Brain microvascular endothelial cell (primary cell): Measurements from ENCODE around the gene TARBP2.
"Not testable (repeated sequence)": the region's sequence is repeated elsewhere in the genome, so short reads cannot be mapped to it uniquely, and the experiment has no call there.

Experiments used
- DNase-seq: peaks from one replicate; pipeline ENCODE4 v3.0.0-alpha.2; 2020
- H3K27ac ChIP-seq: fragments of 250-450 bp; sonication (Bioruptor Pico); 2 replicates; pipeline ENCODE4 v1.5.1; 2020; ENCODE audit warnings: mild to moderate bottlenecking, moderate library complexity
- H3K27me3 ChIP-seq: fragments of 250-450 bp; sonication (Bioruptor Pico); replicated peaks from 2 replicates; pipeline ENCODE4 v1.5.1; 2020; ENCODE audit warnings: mild to moderate bottlenecking
- H3K36me3 ChIP-seq: fragments of 250-450 bp; sonication (Bioruptor Pico); replicated peaks from 2 replicates; pipeline ENCODE4 v1.5.1; 2020; ENCODE audit warnings: mild to moderate bottlenecking
- H3K4me3 ChIP-seq: 2 replicates; pipeline ENCODE4 v1.5.1; 2011; ENCODE audit warnings: low read depth, mild to moderate bottlenecking, control low read depth, low read length, moderate library complexity
- CTCF ChIP-seq: IDR thresholded peaks from 2 replicates; pipeline ENCODE4 v1.5.1; 2011; ENCODE audit warnings: low read depth, mild to moderate bottlenecking, moderate library complexity, low read length, control low read depth, inconsistent platforms; ENCODE audit errors: missing control alignments
- in situ Hi-C: cut with HindIII; loops from 2 replicates; pipeline ENCODE4 v1.10.0; 2017; ENCODE audit warnings: low sequenced_read_pairs, low pct_ligation_motif_present

The TARBP2 gene

GRCh38 chr12:53480491-53481442, 20.3 kb upstream of the TARBP2 start:
- Histone ChIP-seq H3K27ac (peak overlapping the region; percentile 11), H3K4me3 (no peak overlapping the region), H3K27me3 (no peaks in the 10 kb centered on the region), H3K36me3 (peaks cover 91% of the 10 kb centered on the region)
- no peak for DNase-seq
- TF ChIP-seq CTCF, result no peak
- in situ Hi-C loops, result no loop called here

GRCh38 chr12:53481458-53481857, 19.6 kb upstream of the TARBP2 start:
- peak; percentile 41 for DNase-seq
- H3K27me3 ChIP-seq, H3K4me3 ChIP-seq, in situ Hi-C loops: not testable (repeated sequence)
- peaks cover 87% of the 10 kb centered on the region for H3K36me3 ChIP-seq
- H3K27ac ChIP-seq, result peak overlapping the region; percentile 11

GRCh38 chr12:53481939-53482586, 19.0 kb upstream of the TARBP2 start:
- Histone ChIP-seq H3K27me3 (no peaks in the 10 kb centered on the region), H3K4me3 (no peak overlapping the region), H3K36me3 (peaks cover 81% of the 10 kb centered on the region), H3K27ac (no peak overlapping the region)
- peak; percentile 53 for TF ChIP-seq CTCF
- no peak for DNase-seq
- in situ Hi-C loops, result no loop called here

- DNase-seq, result no peak
- no peak overlapping the region for H3K27ac ChIP-seq
- peaks cover 77% of the 10 kb centered on the region for H3K36me3 ChIP-seq
- no peak overlapping the region for H3K4me3 ChIP-seq
- in situ Hi-C loops, result no loop called here
- H3K27me3 ChIP-seq, result no peaks in the 10 kb centered on the region
- TF ChIP-seq CTCF, result no peak
Measured at GRCh38 chr12:53482626-53483168, 18.4 kb upstream of the TARBP2 start.

- TF ChIP-seq CTCF, result no peak
- H3K36me3 ChIP-seq, result peaks cover 70% of the 10 kb centered on the region
- no peak overlapping the region for H3K4me3 ChIP-seq
- H3K27me3 ChIP-seq, result no peaks in the 10 kb centered on the region
- no peak overlapping the region for H3K27ac ChIP-seq
- in situ Hi-C loops, result no loop called here
- no peak for DNase-seq
Measured at GRCh38 chr12:53483225-53483978, 17.7 kb upstream of the TARBP2 start.
